Peyer's patch (tissue), 4 donors: ENCODE results near the gene ACACA.

Source experiments
- POLR2A ChIP-seq, 2 donors: fragments of 450-650 bp; IDR thresholded peaks; one replicate each; pipeline ENCODE4 v1.5.1; 2017; ENCODE audit warnings: antibody characterized with exemption in 2 of 2, mild to moderate bottlenecking in 2 of 2, moderate library complexity in 2 of 2
- TF ChIP-seq, protein P1 (sequence below), 6 experiments: fragments of 450-650 bp in 4 of 6; fragments of 200-600 bp in 2 of 6; sonication (generic) in 1 of 6; IDR thresholded peaks; one replicate each; pipeline ENCODE4 v1.5.1; 2017 to 2019; ENCODE audit warnings: antibody characterized with exemption in 6 of 6, mild to moderate bottlenecking in 3 of 6, moderate library complexity in 1 of 6

- TF ChIP-seq, protein P1, sequence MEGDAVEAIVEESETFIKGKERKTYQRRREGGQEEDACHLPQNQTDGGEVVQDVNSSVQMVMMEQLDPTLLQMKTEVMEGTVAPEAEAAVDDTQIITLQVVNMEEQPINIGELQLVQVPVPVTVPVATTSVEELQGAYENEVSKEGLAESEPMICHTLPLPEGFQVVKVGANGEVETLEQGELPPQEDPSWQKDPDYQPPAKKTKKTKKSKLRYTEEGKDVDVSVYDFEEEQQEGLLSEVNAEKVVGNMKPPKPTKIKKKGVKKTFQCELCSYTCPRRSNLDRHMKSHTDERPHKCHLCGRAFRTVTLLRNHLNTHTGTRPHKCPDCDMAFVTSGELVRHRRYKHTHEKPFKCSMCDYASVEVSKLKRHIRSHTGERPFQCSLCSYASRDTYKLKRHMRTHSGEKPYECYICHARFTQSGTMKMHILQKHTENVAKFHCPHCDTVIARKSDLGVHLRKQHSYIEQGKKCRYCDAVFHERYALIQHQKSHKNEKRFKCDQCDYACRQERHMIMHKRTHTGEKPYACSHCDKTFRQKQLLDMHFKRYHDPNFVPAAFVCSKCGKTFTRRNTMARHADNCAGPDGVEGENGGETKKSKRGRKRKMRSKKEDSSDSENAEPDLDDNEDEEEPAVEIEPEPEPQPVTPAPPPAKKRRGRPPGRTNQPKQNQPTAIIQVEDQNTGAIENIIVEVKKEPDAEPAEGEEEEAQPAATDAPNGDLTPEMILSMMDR (IDR thresholded peaks at IDR 0.05) = no peak
- no peak for TF ChIP-seq POLR2A (IDR thresholded peaks at IDR 0.05)
Measured at GRCh38 chr17:37123941-37124820, 282.5 kb downstream of the ACACA start.
